Posterior vena cava (tissue), 2 donors: Measurements from ENCODE around the gene NIM1K. TPM values are rescaled to one million over a fixed set of nuclear protein-coding genes. Genes with fewer than 3 reads are reported as not detected.
"Not testable (repeated sequence)": the region's sequence is repeated elsewhere in the genome, so short reads cannot be mapped to it uniquely, and the experiment has no call there.

Source experiments
- DNase-seq: peaks from one replicate; pipeline ENCODE4 v3.0.0-alpha.2; 2020; ENCODE audit warnings: low spot score
- intact Hi-C, 2 donors: fragments of 100-400 bp; cut with DNase I; formaldehyde crosslinking; loops; one replicate each; pipeline versions ENCODE4 v1.14.1 to v1.14.2; 2022 to 2023
- total RNA-seq, 2 donors: library from RNA; stranded (reverse); fragmentation: NEBNext Ultra II Directional; extraction: Animal tissue kit (Norgen Biotek cat#: 25700); gene quantifications; one replicate each; pipeline ENCODE4 v1.2.1, GENCODE V29; 2021
- donor health status: DM: yes; HTN: yes; CAD: no.
- donor health status: DM: yes; HTN: yes; CAD: no.

The NIM1K gene
- total RNA-seq, 2 donors from 2014 or later: 0.67 to 0.83 TPM

- DNase-seq: no peak
- intact Hi-C loops: no loop called here
Observed at GRCh38 chr5:43219120-43219519, 27.1 kb downstream of the NIM1K start.

DNA sequence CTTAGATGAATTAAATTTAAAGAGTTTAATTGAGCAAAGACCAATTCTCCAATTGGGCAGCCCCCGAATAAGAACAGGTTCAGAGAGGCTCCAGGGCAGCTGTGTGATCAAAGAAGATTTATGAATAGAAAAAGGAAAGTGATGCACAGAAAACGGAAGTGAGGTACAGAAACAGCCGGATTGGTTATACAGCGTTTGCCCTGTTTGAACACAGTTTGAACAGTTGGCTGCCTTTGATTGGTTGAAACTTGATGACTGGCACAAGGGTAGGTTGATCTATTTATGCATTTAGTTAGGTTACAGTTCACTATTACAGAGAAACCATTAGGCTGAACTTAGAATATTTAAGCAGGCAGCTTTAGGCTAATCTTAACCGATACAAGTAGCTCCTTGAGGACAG lies 29.5 kb downstream of the NIM1K start:
- DNase-seq: no peak
- intact Hi-C loops: no loop called here

- intact Hi-C loops: no loop called here
- no peak for DNase-seq
Observed at GRCh38 chr5:43225649-43226245, 33.7 kb downstream of the NIM1K start.

DNA sequence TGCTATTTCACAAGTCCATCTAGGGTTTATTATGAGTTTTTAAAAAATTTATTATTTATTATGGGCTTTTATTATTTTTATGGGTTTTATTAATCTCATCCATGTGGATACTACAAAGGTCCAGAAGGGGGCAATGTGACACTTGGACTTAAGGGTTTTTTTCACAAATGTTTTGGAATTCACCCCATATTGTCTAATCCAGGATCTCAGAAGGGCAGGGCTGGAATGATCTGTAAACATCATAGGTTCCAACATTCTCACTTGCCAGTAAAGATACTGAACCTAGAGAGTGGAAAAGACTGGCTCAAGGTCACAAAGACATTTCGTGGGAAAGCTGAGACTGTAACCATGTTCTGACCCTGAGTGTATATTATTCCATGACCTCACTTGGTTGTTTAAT lies 35.6 kb downstream of the NIM1K start:
- DNase-seq: no peak
- intact Hi-C loops: no loop called here

GRCh38 chr5:43230707-43231106 lies 38.7 kb downstream of the NIM1K start:
- intact Hi-C loops: no loop called here
- no peak for DNase-seq

GRCh38 chr5:43231977-43232376 lies 40.0 kb downstream of the NIM1K start:
- intact Hi-C loops: no loop called here
- DNase-seq: no peak

- DNase-seq: no peak
- intact Hi-C loops: no loop called here
Observed at GRCh38 chr5:43232943-43233833, 41.2 kb downstream of the NIM1K start.

DNA sequence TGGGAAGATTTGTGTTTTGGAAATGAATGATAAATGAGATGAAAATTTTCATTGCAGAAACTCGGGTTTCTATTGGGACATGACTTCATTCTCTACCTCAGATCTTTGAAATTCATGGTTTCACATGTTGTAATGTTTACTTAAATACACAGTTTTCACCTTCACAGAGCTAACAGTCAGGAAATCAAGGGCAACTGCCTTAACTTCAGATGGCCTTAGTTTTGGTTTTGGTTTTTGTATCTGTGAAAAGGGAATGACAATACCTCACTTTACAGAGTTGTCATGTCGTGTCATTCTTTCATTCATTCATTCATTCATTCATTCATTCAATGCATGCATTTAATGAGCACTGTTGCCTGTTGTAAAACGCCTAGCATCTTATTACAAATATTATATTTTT lies 41.9 kb downstream of the NIM1K start:
- intact Hi-C loops: no loop called here
- DNase-seq: no peak

DNA sequence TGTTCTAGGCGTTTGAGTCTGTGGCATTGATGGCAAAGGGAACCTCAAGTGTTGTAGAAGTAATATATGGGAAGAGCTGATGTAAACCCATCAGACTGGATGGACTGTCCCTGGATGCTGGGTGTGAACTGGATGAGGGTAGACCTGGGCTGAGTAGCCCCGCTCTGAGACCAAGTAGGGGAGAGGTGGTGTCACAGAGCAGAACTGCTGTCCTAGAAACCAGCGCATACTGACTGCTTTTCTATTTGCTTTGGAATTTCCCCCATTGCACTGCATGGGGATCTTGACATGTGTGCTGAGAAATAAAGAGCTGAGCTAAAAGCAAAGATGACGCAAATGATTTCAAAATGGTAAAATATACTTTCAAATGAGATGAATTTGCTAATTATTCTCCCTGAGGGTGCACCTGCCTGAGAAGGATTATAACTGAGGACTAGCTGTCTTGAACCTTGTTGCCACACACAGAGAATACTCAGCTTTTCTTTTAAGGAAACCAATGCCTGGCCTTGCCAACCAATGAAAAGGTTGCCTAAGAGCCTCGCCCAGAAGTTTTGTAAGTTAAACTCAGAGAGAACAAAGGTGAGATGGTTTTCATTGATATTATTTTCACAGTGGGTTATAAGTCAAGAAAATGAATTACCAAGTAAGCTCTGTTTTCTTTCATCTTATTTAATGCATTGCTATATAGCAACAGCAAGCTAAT lies 44.8 kb downstream of the NIM1K start:
- no peak for DNase-seq

DNA sequence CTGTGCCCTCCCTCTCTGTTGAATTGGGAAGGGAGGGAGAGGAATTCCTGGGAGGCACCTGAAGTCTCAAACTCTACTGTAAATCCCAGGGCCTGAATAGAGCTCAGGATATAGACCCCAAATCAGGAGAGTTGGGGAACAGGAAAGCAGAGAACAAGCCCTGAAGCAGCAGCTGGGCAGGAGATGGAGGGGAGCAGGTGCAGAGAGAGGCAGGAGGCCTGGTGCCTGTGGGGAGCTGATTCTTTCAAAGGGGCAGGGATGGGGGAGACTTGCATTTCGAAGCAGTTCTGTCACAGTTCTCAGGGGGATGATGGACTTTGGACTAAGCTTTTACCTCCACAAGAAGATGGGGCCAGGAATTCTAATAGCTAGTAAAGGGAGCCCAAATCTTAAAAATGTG lies 50.2 kb downstream of the NIM1K start:
- intact Hi-C loops: no loop called here
- no peak for DNase-seq

More for the DNA sequence above, 44.8 kb downstream of the NIM1K start:
- intact Hi-C loops: no loop called here

DNA sequence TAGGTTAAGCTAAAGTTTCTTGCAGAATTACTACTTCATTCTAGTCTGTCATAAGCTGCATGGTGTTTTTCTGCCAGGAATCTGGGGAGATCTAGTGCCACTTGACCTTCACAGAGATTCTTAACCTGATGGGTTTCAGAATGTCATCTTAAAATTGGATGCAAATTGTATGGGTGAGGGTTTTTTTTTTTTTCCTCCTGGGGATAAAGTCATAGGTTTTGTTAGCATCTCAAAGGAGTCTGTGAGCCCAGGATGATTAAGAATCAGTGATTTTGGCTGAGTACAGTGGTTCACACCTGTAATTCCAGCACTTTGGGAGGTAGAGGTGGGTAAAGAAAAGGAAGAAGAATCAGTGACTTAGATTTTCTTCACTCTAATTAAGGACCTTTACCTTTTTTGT lies 51.2 kb downstream of the NIM1K start:
- intact Hi-C loops: no loop called here
- DNase-seq: no peak

DNA sequence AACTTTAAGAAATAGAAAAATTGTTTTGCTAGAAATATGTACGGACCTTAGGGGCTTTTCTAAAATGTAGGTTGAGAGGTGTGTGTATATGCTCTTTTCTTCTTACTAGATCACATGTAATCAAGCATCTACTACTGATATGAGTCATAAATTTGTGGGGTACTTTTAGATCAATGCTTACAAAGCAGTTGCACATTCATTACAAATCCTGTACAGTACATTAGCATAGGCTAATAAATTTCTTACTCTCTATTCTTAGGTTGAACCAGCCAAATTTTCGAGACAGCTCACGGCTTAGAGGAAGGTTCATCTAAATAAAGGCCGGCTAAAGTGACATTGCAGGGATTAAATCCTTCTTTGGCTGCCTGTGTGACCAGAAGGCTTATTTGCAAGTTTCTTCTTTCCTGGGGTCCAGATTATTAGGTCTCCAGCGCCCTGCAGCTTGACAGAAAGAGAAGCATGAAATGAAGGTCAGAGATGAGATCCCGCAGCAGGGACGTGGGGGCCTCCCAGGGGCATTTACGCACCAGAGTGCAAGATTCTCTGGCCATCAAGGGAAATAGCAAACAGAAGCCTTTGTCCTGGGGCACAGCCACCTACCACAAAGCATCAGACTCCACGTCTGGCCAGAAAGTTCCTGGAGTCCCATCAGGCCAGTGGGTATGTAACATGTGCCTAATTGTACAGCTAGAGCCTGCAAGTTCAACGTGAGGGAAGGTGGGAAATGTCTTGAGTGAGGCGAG lies 53.0 kb downstream of the NIM1K start:
- DNase-seq: no peak
- intact Hi-C loops: no loop called here

- intact Hi-C loops: no loop called here
- DNase-seq: no peak
Observed at GRCh38 chr5:43245724-43246385, 53.8 kb downstream of the NIM1K start.

GRCh38 chr5:43251754-43252153 lies 59.7 kb downstream of the NIM1K start:
- intact Hi-C loops: no loop called here
- no peak for DNase-seq

DNA sequence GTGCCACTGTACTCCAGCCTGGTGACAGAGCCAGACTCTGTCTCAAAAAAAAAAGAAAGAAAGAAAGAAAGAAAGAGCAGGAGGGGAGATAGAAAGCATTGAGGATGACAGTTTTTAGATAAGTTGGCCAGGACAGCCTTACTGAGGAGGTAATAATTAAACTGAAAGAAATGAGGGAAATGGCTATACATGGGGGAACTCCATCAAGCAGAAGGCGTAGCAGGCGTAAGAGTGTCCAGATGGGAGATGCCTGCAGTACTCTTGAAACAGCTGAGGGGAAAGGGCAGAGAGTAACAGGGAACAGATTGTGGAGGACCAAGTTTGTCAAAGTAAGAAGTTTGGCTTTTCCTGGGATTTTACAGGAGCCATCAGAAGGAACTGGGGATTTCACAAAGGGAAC lies 63.7 kb downstream of the NIM1K start:
- DNase-seq: no peak
- intact Hi-C loops: no loop called here

- intact Hi-C loops: no loop called here
- DNase-seq: no peak
Observed at GRCh38 chr5:43256261-43256966, 64.4 kb downstream of the NIM1K start.

- intact Hi-C loops: no loop called here
Observed at GRCh38 chr5:43258116-43258515, 66.1 kb downstream of the NIM1K start.

GRCh38 chr5:43262269-43262668 lies 70.2 kb downstream of the NIM1K start:
- intact Hi-C loops, DNase-seq: not testable (repeated sequence)

More at GRCh38 chr5:43258116-43258515, 66.1 kb downstream of the NIM1K start:
- no peak for DNase-seq
